ENCODE results near the gene HMGCLL1.

Gene HMGCLL1

DNA sequence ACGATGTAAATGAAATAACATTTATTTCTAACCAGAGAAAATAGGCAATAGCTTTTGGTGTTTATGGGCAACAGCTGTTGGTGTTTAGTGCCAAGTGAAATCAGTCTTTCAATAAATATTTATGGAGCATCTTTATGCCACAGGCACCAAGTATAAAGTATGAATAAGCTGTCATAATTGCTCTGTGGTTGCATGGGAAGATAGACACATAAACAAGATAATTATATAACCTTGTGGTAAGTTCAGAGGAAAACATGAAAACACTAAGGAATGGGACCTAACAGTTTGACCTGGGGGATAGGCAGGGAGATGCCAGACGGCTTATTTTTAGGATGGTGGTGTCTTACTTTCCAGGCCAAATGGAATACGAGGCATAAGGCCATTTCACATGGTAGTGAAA, 140.8 kb downstream of the HMGCLL1 start:
- no peak for DNase-seq

DNA sequence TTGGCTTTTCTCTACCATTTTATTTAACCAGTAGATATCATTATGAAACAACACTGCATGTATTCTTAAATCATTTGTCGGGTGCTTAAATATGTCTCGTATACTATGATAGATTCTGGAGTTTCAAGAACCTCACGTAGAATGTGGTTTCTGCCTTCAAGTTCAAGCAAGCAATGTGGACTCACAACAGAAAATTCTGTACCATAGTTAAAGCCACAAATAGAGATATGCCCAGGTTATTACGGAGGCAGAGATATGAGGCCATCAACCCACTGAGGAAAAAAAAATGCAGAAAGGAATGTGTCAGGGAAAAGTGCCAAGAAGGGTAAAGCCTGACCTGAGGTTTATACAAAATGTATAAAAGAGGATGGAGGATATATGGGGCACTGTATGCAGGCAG, 141.9 kb downstream of the HMGCLL1 start:
- DNase-seq = no peak

DNA sequence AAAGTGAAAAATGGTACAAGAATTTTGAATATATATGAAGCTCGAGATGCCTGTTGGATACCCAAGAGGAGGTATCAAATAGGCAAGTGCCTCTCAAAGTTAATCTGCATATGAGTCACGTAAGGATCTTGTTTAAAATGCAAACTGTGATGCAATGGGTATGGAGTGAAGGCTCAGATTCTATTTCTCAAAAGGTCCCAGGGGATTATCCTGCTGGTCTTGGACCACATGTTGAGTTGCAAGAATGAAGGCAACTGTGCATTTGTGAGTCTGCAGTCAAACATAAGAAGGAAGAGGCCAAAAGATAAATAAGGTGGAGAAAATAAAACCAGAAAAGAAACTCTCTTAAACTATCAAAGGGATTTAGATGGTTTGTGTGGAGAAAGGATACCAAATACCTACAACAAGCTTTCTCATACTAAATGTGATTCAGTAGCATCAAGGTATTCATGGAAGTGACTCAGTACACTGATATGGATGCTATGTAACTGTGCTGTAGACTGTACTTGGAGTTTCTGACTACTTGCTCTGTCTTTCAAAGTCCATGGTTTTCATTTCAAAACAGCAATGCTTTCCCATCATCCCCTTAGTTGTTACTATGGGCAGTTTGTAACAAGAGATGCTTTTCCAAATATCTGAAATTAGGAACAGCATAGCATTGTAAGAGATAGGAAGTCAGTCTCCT, 145.4 kb downstream of the HMGCLL1 start:
- no peak for DNase-seq

- DNase-seq = no peak
Measured at GRCh38 chr6:55423933-55424332, 155.1 kb downstream of the HMGCLL1 start.

DNA sequence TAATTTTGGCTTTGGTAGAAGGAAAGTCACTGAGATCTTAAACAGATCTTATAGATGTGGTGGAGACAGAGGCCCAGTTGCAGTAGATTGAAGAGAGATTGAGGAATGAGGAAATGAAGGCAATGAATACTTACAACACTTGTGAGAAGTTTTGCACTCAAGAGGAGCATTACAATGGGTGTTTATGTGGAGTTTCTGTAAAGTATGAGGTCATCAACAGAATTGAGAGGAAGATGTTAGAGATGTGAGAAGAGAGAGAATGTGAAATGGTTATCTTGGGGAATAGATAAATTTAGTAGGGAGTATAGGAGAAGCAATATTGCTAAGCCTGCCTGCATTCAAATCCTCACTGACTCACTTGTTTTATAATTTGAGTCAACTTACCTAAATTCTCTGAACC, 168.3 kb downstream of the HMGCLL1 start:
- no peak for DNase-seq

DNA sequence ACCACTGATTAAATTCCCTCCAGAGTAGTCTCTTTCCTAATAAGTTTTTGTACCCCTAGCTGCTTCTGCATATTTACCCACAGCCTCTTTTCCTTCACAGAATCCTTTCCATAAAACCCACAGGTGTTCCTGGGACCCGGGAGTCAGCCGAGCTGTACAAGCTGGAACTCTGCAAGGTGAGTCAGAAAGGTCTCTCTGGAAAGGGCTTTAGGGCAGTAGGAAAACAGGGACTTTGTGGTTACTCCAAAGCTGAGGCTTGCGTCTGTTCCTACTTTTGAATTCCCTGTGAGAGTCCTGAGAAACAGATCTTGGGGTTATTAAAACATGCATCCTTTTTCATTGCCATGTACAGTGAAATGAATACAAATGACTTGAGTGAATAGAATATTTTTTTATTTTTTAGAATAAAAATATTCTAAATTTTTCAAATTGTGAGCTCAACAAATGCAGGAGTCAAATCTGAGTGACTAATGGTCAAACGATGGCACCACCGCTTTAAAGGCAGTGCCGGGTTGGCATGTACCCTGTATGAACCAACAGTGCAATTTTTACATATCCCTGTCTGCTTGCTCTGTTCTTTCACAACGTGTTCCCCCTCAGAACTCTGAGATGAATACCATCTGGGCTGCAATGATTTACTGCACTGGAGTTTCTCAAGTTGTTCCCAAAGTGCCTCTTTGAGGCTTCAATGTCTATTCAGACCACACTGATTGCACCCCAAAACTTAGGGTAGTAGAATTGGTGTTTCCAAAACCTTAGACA, 173.3 kb downstream of the HMGCLL1 start:
- DNase-seq = no peak

- no peak for DNase-seq
Measured at GRCh38 chr6:55399351-55399750, 179.6 kb downstream of the HMGCLL1 start.

DNA sequence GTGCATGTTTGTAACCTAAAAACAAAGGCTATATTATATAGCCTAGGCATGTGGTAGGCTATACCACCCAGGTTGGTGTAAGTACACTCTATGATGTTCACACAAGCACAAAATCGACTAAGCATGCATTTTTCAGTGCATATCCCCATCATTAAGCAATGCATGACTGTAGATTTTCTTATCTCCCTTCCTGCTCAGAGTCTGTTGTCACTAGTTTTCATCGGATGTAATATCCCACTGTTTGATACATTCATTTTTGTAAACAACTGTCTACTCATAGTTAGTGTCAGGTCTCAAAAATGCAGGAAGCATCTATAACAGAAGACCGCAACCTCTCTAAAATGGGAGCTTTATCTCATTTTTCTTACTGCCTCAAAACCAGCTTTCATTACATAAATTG, 181.0 kb downstream of the HMGCLL1 start:
- no peak for DNase-seq

- no peak for DNase-seq
Measured at GRCh38 chr6:55395871-55396270, 183.1 kb downstream of the HMGCLL1 start.

DNA sequence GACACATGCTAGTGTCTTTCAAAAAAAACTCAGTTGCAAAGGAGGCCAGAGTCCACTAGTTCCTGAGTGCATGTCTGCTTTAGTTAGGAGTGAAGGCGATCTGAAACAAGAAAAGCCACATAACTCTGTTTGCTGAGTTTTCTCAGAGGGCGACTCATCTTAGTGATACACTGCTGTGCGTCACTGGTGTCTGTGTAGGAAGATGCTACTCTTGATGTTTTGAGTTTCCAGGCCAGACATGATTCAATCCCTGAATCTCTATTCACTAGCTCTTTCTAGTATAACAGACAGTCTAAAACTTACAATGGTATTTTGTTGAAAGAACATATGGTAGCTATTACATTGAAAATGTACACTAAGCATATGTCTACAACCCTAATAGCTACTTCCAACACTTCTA, 190.8 kb downstream of the HMGCLL1 start:
- DNase-seq = no peak
